GM13977 (cell line): ENCODE data around the gene ATG9B.
"Not testable (repeated sequence)": the region's sequence is repeated elsewhere in the genome, so short reads cannot be mapped to it uniquely, and the experiment has no call there.

ENCODE experiments used
- DNase-seq: peaks from one replicate; pipeline ENCODE4 v3.0.0; 2012; ENCODE audit warnings: low spot score
- CTCF ChIP-seq: IDR thresholded peaks from 2 replicates; pipeline ENCODE4 v1.5.1; 2012; ENCODE audit warnings: mild to moderate bottlenecking, control low read depth; ENCODE audit not compliant: insufficient read depth; ENCODE audit errors: extremely low read depth, missing control alignments
- in situ Hi-C: fragments of 300-500 bp; cut with MboI; formaldehyde crosslinking; loops from one replicate; pipeline ENCODE4 v1.12.0; 2022; ENCODE audit warnings: low sequenced_read_pairs, low pct_unique_long_range_greater_than_20kb, mixed read lengths, inconsistent platforms; ENCODE audit not compliant: unreplicated experiment

ATG9B gene

GRCh38 chr7:151015967-151016366 is 8.3 kb downstream of the ATG9B start:
- TF ChIP-seq CTCF = no peak
- in situ Hi-C loops = no loop called here
- DNase-seq = no peak

- no peak for DNase-seq
- in situ Hi-C loops = no loop called here
Measured at GRCh38 chr7:151014950-151015349, 9.3 kb downstream of the ATG9B start.

GRCh38 chr7:151013733-151014497 is 10.4 kb downstream of the ATG9B start:
- in situ Hi-C loops = no loop called here
- TF ChIP-seq CTCF = peak; percentile 4
- peak; percentile 87 for DNase-seq

More at GRCh38 chr7:151014950-151015349, 9.3 kb downstream of the ATG9B start:
- TF ChIP-seq CTCF = no peak

- in situ Hi-C loops = no loop called here
- DNase-seq = peak; percentile 54
- TF ChIP-seq CTCF = no peak
Measured at GRCh38 chr7:151013356-151013732, 10.9 kb downstream of the ATG9B start.

GRCh38 chr7:151012911-151013347 is 11.4 kb downstream of the ATG9B start:
- in situ Hi-C loops = no loop called here
- peak; percentile 30 for TF ChIP-seq CTCF
- DNase-seq = no peak

GRCh38 chr7:151012031-151012692 is 12.1 kb downstream of the ATG9B start:
- in situ Hi-C loops = no loop called here
- no peak for DNase-seq
- no peak for TF ChIP-seq CTCF

- in situ Hi-C loops, DNase-seq: not testable (repeated sequence)
Measured at GRCh38 chr7:151011616-151012015, 12.7 kb downstream of the ATG9B start.
